Type B pancreatic cell (in vitro differentiated cells): ENCODE measurements around the gene TMEM143. TPM values are rescaled to one million over a fixed set of nuclear protein-coding genes. Genes with fewer than 3 reads are reported as not detected.
A peak's percentile ranks its signal among the peaks of the same experiment; 100 is the strongest.

ENCODE experiments used
- DNase-seq: peaks from one replicate; pipeline ENCODE4 v3.0.0; 2021; ENCODE audit warnings: mixed read lengths; ENCODE audit not compliant: unreplicated experiment; ENCODE audit errors: extremely low spot score
- H3K27ac Mint-ChIP-seq: 2 replicates; pipeline ENCODE4 v1.8.0; 2021; ENCODE audit warnings: mild to moderate bottlenecking, mixed read lengths
- H3K27me3 Mint-ChIP-seq: 2 replicates; pipeline ENCODE4 v1.8.0; 2021; ENCODE audit warnings: mixed read lengths
- H3K36me3 Mint-ChIP-seq: 2 replicates; pipeline ENCODE4 v1.8.0; 2021; ENCODE audit warnings: mixed read lengths
- H3K4me1 Mint-ChIP-seq: one replicate; pipeline ENCODE4 v1.8.0; 2021; ENCODE audit warnings: mixed read lengths; ENCODE audit not compliant: unreplicated experiment
- H3K4me3 Mint-ChIP-seq: 2 replicates; pipeline ENCODE4 v1.8.0; 2021; ENCODE audit warnings: mild to moderate bottlenecking, mixed read lengths
- H3K9me3 Mint-ChIP-seq: 2 replicates; pipeline ENCODE4 v1.8.0; 2021; ENCODE audit warnings: mixed read lengths
- CTCF ChIP-seq: fragments of 200-600 bp; sonication (generic); conservative IDR thresholded peaks from 2 replicates; pipeline ENCODE4 v1.5.0; 2021; ENCODE audit warnings: antibody characterized with exemption, mild to moderate bottlenecking
- long read RNA-seq: library from polyadenylated mRNA; unstranded; transcript quantifications from one replicate; pipeline ENCODE4 v2.0.0, GENCODE V29; 2020
- total RNA-seq: library from RNA; stranded (reverse); gene quantifications from 2 replicates; pipeline ENCODE4 v1.2.1, GENCODE V29; 2021; ENCODE audit warnings: low replicate concordance

TMEM143 gene
- 8.6 and 12.8 TPM in 2 replicates for total RNA-seq
- long read RNA-seq, partial matches to known transcripts, result 0 of 6 reads
- long read RNA-seq, other reads (novel, unspliced or antisense), result 2 of 6 reads

GRCh38 chr19:48363810-48364597, at the start of gene TMEM143, which contains the start of gene SYNGR4:
Gene TMEM143 (minus strand): TSS chr19:48363940. CDS start chr19:48363920, 20 bp downstream.
Gene SYNGR4 (plus strand): TSS chr19:48364367. CDS start chr19:48365843, 1,476 bp downstream.
- peak within 1 kb of the TSS; percentile 90 for H3K4me3 Mint-ChIP-seq
- TF ChIP-seq CTCF, result no peak
- no peaks in the 10 kb centered on the region for H3K4me1 Mint-ChIP-seq
- peak within 1 kb of the TSS; percentile 95 for H3K27ac Mint-ChIP-seq
- peak; percentile 98 for DNase-seq
- H3K36me3 Mint-ChIP-seq, result no peaks in the 10 kb centered on the region
- H3K27me3 Mint-ChIP-seq, result no peaks in the 10 kb centered on the region
- no peaks in the 10 kb centered on the region for H3K9me3 Mint-ChIP-seq

DNA sequence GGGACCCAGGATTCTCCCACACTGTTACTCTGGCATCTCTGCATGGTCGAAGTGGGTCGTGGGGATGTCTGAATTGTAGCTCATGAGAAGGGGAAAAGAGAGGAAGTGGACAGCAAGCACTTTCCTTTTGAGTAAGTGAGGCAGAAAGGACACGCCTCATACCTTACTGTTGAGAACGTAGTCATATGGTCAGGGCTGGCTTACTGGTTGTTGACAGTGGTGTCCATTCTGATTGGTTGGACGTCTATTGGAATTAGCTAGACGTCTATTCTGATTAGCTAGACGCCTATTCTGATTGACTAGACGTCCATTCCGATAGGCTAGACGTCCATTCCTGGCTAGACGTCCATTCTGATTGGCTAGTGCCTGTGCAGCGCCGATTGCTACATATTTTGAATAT, 42.1 kb upstream of the TMEM143 start:
- peaks cover 11% of the 10 kb centered on the region for H3K4me1 Mint-ChIP-seq
- H3K27me3 Mint-ChIP-seq, result peaks cover 11% of the 10 kb centered on the region
- no peak for DNase-seq
- TF ChIP-seq CTCF, result no peak
- no peaks in the 10 kb centered on the region for H3K9me3 Mint-ChIP-seq
- no peak overlapping the region for H3K4me3 Mint-ChIP-seq
- H3K36me3 Mint-ChIP-seq, result no peaks in the 10 kb centered on the region
- H3K27ac Mint-ChIP-seq, result peak overlapping the region; percentile 22

DNA sequence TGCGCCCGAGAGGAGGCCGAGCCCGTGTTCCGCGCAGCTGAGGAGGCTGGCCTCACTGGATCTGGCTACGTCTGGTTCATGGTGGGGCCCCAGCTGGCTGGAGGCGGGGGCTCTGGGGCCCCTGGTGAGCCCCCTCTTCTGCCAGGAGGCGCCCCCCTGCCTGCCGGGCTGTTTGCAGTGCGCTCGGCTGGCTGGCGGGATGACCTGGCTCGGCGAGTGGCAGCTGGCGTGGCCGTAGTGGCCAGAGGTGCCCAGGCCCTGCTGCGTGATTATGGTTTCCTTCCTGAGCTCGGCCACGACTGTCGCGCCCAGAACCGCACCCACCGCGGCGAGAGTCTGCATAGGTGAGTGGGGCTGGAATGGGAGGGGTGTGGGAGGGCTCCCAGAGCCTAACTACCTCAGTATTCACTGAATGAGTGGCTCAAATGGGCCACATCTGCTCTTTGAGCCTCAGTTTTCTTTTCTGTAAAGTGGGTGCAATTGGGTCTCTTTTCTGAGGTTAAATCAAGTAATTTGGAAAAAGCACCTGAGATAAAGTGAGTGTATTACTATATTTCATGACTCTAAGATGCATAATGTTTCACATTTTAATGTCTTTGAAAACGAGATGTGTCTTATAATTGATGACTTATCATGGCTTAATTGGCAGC, 41.4 kb upstream of the TMEM143 start:
- Mint-ChIP-seq H3K9me3 (no peaks in the 10 kb centered on the region), H3K27me3 (peaks cover 16% of the 10 kb centered on the region), H3K36me3 (no peaks in the 10 kb centered on the region), H3K27ac (no peak overlapping the region), H3K4me1 (peaks cover 16% of the 10 kb centered on the region), H3K4me3 (no peak overlapping the region)
- TF ChIP-seq CTCF, result no peak
- DNase-seq, result no peak

- no peak overlapping the region for H3K4me3 Mint-ChIP-seq
- peaks cover 16% of the 10 kb centered on the region for H3K4me1 Mint-ChIP-seq
Observed at GRCh38 chr19:48403606-48404005, 39.9 kb upstream of the TMEM143 start.

DNA sequence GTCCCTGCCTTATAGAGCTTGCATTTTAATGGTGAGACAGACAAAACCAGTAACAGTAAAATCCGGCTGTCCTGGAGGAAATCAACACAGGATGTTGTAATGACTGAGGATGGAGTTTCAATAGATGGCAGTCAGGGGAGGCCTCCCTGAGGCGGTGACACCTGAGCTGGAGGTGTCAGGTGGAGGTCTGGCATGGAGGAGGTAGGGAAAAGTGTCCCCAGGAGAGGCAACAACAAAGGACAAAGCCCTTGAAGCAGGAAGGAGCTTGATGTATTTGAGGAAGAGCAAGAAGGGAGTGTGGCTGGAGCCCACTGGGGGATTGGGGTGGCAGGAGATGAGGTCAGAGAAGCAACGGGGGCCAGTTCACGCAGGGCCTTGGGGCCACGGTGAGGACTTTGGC, 37.5 kb upstream of the TMEM143 start:
- Mint-ChIP-seq H3K9me3 (no peaks in the 10 kb centered on the region), H3K27ac (no peak overlapping the region), H3K4me3 (no peak overlapping the region), H3K4me1 (peaks cover 23% of the 10 kb centered on the region), H3K36me3 (peaks cover 4% of the 10 kb centered on the region), H3K27me3 (peaks cover 26% of the 10 kb centered on the region)
- no peak for TF ChIP-seq CTCF
- DNase-seq, result no peak

More at GRCh38 chr19:48403606-48404005, 39.9 kb upstream of the TMEM143 start:
- H3K27ac Mint-ChIP-seq, result peak overlapping the region; percentile 44
- no peaks in the 10 kb centered on the region for H3K9me3 Mint-ChIP-seq
- no peaks in the 10 kb centered on the region for H3K36me3 Mint-ChIP-seq
- TF ChIP-seq CTCF, result no peak
- H3K27me3 Mint-ChIP-seq, result peaks cover 18% of the 10 kb centered on the region
- DNase-seq, result no peak
